GM18526 (cell line): ENCODE results near the gene NHSL1.

ENCODE experiments used
- POLR2A ChIP-seq: IDR thresholded peaks from 3 replicates; pipeline ENCODE4 v1.6.1; 2011; ENCODE audit not compliant: insufficient read length; ENCODE audit errors: extremely low read depth

Gene NHSL1

DNA sequence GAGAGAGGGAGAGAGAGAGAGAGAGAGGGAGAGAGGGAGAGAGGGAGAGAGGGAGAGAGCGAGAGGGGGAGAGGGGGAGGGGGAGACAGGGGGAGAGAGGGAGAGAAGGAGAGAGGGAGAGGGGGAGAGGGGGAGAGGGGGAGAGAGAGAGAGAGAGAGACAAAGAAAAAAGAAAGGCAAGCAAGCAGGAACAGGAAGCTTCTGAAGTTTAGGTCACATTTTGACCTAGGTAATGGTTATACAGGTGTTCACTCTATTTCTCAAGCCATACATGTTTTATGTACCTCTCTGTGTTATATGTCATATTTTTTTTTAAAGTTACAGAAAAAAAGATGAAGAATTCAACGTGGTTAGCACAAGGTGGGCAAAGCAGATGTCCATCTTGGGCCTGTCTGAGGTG is 9.4 kb downstream of the NHSL1 start:
- no peak for TF ChIP-seq POLR2A

- TF ChIP-seq POLR2A = no peak
Observed at GRCh38 chr6:138487102-138487604, 12.1 kb downstream of the NHSL1 start.

DNA sequence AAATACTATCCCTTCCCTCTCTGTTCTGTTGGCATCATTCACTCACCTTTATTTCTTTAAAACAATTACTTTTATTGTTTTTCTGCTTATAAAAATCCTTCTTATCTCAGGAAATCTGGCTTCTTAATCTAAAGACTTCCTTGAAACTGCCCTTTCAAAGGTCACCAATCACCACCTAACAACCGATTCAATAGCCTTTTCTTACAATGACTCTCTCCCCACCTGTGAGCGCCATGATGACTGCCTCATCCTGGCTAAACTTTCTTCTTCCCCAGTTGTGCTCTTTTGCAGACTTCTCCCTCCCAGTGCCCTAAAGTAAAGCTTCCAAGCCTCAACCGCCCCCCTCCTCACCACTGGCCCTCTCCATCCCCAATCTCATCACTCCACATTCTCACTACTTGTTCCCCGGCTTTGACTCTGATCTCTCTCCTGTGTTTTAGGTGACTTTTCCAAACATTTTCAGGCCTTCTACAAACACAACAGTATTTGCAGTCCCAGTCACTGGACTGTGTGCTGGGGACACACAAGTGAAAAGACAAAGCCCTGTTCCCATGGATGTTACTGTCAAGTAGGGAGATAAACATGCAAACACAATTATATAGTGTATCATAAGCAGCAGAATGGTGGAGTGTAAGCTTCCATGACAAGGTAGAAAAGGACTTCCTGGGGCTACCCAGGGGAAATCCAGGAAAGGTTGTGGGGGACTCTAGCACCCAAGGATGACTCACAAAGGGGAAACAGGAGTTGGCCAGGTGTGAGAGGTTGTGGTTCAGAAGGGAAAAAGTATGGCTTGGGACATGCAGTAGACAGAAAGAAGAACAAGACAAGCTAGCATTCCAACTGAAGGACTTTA is 12.8 kb downstream of the NHSL1 start:
- TF ChIP-seq POLR2A = no peak

- no peak for TF ChIP-seq POLR2A
Observed at GRCh38 chr6:138485586-138486248, 13.6 kb downstream of the NHSL1 start.

GRCh38 chr6:138485005-138485545 is 14.2 kb downstream of the NHSL1 start:
- no peak for TF ChIP-seq POLR2A

DNA sequence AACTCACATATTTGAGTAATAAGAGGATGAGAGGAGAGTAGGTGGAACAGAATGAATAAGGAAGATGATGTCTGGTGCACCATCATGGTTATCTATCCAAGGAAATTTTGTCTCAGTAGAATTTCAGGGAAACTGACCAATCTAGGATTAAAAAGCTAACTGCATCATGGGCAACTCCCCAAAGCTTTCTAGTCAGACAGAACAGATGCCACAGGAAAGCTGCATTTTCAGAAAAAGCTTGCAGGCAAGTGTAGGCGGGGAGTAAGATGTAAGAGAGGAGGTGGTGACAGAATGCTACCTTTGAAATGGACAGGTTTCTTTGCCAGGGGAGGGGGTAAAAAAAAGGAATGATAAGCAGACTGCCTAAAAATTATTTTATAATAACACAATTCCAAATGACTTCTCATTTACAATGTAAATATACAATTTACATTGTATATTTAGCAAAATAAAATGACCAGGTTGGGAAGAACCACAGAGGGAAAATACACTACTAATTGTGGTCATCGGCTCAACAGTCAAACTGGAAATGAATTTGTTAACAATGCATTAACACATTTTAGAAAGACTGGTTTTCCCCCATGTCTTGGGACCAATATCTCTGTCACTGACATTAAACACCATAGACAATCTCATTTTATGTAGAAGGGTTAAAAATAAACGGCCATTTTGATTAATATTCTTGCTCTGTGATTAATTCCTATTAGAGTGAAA is 15.1 kb downstream of the NHSL1 start:
- no peak for TF ChIP-seq POLR2A

- TF ChIP-seq POLR2A = no peak
Observed at GRCh38 chr6:138482816-138483215, 16.5 kb downstream of the NHSL1 start.

GRCh38 chr6:138480279-138480949 is 18.9 kb downstream of the NHSL1 start:
- TF ChIP-seq POLR2A = no peak

- TF ChIP-seq POLR2A = no peak
Observed at GRCh38 chr6:138477913-138478539, 21.3 kb downstream of the NHSL1 start.

DNA sequence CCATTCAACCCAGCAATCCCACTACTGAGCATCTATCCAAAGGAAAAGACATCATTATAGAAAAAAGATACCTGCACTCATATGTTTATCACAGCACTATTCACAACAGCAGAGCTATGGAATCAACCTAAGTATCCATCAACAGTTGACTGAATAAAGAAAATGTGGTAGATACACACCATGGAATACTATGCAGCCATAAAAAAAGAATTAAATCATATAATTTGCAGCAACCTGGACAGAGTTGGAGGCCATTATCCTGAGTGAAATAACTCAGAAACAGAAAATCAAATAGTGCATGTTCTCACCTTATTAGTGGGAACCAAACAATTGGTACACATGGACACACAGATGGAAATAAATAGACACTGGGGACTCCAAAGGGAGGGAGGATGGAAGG is 23.2 kb downstream of the NHSL1 start:
- no peak for TF ChIP-seq POLR2A

GRCh38 chr6:138473144-138473543 is 26.1 kb downstream of the NHSL1 start:
- TF ChIP-seq POLR2A = no peak

- TF ChIP-seq POLR2A = no peak
Observed at GRCh38 chr6:138468320-138469015, 30.8 kb downstream of the NHSL1 start.

DNA sequence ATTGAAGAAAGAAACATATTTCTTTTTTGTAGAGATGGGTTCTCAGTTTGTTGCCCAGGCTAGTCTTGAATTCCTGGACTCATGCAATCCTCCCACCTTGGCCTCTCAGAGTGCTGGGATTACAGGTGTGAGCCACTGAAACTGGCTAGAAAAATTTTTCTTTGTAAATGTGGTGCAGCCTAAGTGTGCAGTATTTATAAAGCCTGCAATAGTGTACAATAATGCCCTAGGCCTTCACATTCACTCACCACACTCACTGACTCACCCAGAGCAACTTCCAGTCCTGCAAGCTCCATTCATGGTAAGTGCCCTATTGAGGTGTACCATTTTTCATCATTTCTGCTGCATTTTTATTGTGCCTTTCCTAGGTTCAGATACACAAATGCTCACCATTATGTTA is 31.4 kb downstream of the NHSL1 start:
- TF ChIP-seq POLR2A = no peak
